Muscle layer of duodenum (tissue), 2 donors: ENCODE results near the gene MGME1.

ENCODE experiments used
- H3K27ac ChIP-seq: one replicate; pipeline ENCODE4 v1.7.0; 2013; ENCODE audit warnings: mild to moderate bottlenecking, low read length
- H3K27me3 ChIP-seq: one replicate; pipeline ENCODE4 v1.7.0; 2013; ENCODE audit warnings: low read depth, mild to moderate bottlenecking, control low read depth, low read length
- H3K36me3 ChIP-seq, 2 donors: one replicate each; pipeline ENCODE4 v1.7.0; 2013; ENCODE audit warnings: low read length in 2 of 2, control low read depth in 1 of 2, mild to moderate bottlenecking in 1 of 2; ENCODE audit not compliant: insufficient read depth in 2 of 2, control insufficient read depth in 1 of 2
- H3K4me1 ChIP-seq, 2 donors: one replicate each; pipeline ENCODE4 v1.7.0; 2013; ENCODE audit warnings: low read length in 2 of 2, mild to moderate bottlenecking in 2 of 2, control low read depth in 1 of 2, moderate library complexity in 1 of 2; ENCODE audit not compliant: insufficient read depth in 2 of 2, control insufficient read depth in 1 of 2
- H3K4me3 ChIP-seq, 2 donors: one replicate each; pipeline ENCODE4 v1.7.0; 2013; ENCODE audit warnings: low read length in 2 of 2, low read depth in 1 of 2, mild to moderate bottlenecking in 1 of 2
- H3K9me3 ChIP-seq, 2 donors: one replicate each; pipeline ENCODE4 v1.7.0; 2013; ENCODE audit warnings: low read length in 2 of 2, control low read depth in 1 of 2, mild to moderate bottlenecking in 1 of 2; ENCODE audit not compliant: control insufficient read depth in 1 of 2
- donor health status: healthy.

Gene MGME1

DNA sequence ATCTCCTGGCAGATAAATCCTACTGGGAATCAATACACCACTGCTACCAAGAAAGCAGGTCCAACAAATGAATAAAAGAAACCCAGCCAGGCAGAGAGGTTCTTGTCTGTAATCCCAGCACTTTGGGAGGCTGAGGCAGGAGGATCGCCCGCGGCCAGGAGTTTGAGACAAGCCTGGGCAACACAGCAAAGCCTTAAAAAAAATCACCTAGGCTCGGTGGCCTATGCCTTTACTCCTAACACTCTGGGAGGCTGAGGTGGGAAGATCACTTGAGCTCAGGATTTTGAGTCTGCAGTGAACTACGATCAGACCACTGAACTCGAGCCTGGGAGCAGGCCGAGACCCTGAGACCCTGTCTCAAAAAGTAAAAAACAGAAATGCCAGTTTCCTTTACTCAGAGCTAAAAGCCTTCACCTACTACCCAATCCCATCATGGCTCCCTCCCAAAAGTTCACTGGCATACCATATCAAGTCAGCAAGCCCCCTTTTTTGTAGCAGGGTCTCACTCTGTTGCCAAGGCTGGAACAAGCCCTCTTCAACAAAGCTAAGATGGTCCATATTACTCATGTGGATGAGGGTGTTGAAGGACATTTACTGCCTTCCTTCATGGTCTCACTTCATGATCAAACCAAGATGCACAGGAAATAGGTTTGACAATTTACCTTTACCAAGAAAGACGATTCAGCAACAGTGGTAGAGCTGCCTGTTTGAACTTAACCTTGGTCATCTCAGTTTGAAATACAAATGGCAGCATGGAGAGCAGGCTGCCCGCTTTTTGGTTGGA lies 5.5 kb upstream of the MGME1 start:
- H3K27ac ChIP-seq, result peak overlapping the region; percentile 53
- peaks cover 41 to 43% of the 10 kb centered on the region in 2 donors for H3K4me1 ChIP-seq
- H3K36me3 ChIP-seq, result peaks cover 0 to 5% of the 10 kb centered on the region in 2 donors

GRCh38 chr20:17964073-17964472 lies 4.7 kb upstream of the MGME1 start:
- Histone ChIP-seq H3K4me1 (peaks cover 33 to 35% of the 10 kb centered on the region in 2 donors), H3K9me3 (no peaks in the 10 kb centered on the region), H3K27ac (peak overlapping the region; percentile 19), H3K36me3 (peaks cover 0 to 8% of the 10 kb centered on the region in 2 donors), H3K27me3 (no peaks in the 10 kb centered on the region), H3K4me3 (no peak overlapping the region)

More for the DNA sequence above, 5.5 kb upstream of the MGME1 start:
- Histone ChIP-seq H3K4me3 (no peak overlapping the region), H3K9me3 (no peaks in the 10 kb centered on the region), H3K27me3 (no peaks in the 10 kb centered on the region)

- Histone ChIP-seq H3K9me3 (no peaks in the 10 kb centered on the region), H3K4me3 (no peak overlapping the region), H3K27ac (peak overlapping the region; percentile 95), H3K4me1 (peaks cover 29 to 31% of the 10 kb centered on the region in 2 donors), H3K36me3 (peaks cover 0 to 8% of the 10 kb centered on the region in 2 donors), H3K27me3 (no peaks in the 10 kb centered on the region)
Measured at GRCh38 chr20:17964632-17965031, 4.2 kb upstream of the MGME1 start.

GRCh38 chr20:17965042-17965697 lies 3.6 kb upstream of the MGME1 start:
- peak overlapping the region; percentile 84 to 95 for H3K4me3 ChIP-seq
- peaks cover 27 to 34% of the 10 kb centered on the region in 2 donors for H3K4me1 ChIP-seq

DNA sequence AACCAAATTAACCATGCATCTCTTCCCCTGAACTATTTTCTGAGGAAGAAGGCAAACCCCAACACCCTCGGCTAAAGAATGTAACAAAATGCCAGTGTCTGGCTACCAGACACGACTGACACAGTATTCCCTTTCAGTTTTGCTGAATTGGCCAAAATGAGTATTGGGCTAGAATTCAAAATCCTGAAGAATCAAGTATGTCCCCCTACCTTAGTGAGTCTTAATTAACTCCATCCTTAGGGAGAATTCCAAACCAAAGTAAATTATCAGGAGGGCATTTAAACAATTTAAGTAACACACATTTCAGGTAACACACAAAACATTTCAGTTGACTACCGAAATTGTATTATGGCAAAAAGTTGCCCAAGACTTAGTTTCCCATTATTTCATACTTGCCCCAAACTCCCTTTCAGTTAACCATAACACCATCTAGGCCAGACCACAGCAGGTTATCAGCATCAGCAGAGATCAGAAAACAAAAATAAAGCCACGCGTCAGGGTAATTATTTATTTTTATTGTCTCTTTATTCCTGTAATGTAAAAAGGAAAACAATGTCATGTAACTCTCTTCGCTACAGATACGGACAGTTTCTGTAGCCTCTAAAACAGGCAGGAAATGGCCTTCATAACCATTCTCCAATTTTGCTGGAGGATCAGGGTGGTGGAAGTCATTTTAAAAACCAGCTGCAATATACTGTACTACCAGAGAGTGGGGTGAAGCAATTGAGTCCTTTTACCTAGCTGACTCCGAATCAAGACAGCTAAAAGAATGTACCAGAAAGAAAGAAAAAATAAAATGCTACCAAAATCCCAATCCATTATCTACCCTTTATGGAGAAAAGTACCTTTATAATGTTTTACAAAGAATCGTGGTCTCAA lies 2.1 kb upstream of the MGME1 start:
- Histone ChIP-seq H3K4me1 (peaks cover 29 to 39% of the 10 kb centered on the region in 2 donors), H3K9me3 (no peaks in the 10 kb centered on the region), H3K27me3 (no peaks in the 10 kb centered on the region), H3K27ac (peak overlapping the region; percentile 95), H3K4me3 (peak overlapping the region; percentile 84 to 95), H3K36me3 (peaks cover 0 to 8% of the 10 kb centered on the region in 2 donors)

More at GRCh38 chr20:17965042-17965697, 3.6 kb upstream of the MGME1 start:
- peaks cover 0 to 8% of the 10 kb centered on the region in 2 donors for H3K36me3 ChIP-seq
- H3K9me3 ChIP-seq, result no peaks in the 10 kb centered on the region
- H3K27ac ChIP-seq, result peak overlapping the region; percentile 95
- H3K27me3 ChIP-seq, result no peaks in the 10 kb centered on the region

GRCh38 chr20:17967521-17968365 lies 1.1 kb upstream of the MGME1 start:
- H3K27me3 ChIP-seq, result no peaks in the 10 kb centered on the region
- no peaks in the 10 kb centered on the region for H3K9me3 ChIP-seq
- H3K4me3 ChIP-seq, result peak overlapping the region; percentile 84 to 95
- peaks cover 0 to 8% of the 10 kb centered on the region in 2 donors for H3K36me3 ChIP-seq
- H3K4me1 ChIP-seq, result peaks cover 25 to 42% of the 10 kb centered on the region in 2 donors
- peak overlapping the region; percentile 95 for H3K27ac ChIP-seq

DNA sequence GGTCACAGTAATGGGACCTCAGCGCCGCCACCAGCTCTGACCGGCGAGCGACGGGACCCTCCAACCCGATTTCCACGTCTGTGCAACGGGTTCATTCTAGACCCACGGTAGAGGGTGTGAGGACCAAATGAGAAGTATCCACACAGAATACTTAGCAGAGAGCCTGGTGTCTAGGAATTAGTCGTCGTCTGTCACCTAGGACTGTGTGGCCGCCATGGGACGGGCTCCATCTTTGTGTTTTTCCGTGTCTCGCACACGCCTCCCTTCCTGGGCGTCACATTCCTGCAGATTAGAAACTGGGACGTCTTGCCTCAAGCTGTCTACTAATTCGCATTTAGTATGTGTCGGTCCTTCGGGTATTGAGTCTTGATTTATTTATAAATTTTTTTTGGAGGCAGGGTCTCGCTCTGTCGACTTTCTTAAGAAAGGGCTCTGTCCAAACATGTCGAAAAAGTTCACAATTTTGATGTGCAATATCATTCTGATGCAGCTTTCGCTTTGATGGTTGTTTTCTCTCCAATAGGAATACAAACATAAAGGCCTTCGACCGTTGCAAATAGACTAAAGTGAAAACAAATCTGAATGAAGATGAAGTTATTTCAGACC lies 563 bp downstream of the MGME1 start:
- no peaks in the 10 kb centered on the region for H3K9me3 ChIP-seq
- H3K27ac ChIP-seq, result peak overlapping the region; percentile 95
- H3K36me3 ChIP-seq, result peaks cover 0 to 8% of the 10 kb centered on the region in 2 donors
- H3K4me1 ChIP-seq, result peaks cover 17 to 49% of the 10 kb centered on the region in 2 donors
- peak overlapping the region; percentile 84 to 95 for H3K4me3 ChIP-seq
- H3K27me3 ChIP-seq, result no peaks in the 10 kb centered on the region

DNA sequence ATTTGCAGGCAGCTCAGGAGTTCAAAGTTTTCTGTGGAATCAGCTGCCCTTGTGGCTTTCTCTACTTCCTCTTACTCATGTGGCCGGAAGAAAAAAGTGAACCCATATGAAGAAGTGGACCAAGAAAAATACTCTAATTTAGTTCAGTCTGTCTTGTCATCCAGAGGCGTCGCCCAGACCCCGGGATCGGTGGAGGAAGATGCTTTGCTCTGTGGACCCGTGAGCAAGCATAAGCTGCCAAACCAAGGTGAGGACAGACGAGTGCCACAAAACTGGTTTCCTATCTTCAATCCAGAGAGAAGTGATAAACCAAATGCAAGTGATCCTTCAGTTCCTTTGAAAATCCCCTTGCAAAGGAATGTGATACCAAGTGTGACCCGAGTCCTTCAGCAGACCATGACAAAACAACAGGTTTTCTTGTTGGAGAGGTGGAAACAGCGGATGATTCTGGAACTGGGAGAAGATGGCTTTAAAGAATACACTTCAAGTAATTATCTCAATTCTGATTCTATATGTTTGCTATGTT lies 1.1 kb downstream of the MGME1 start:
- Histone ChIP-seq H3K4me3 (peak overlapping the region; percentile 84 to 95), H3K4me1 (peaks cover 17 to 49% of the 10 kb centered on the region in 2 donors), H3K9me3 (no peaks in the 10 kb centered on the region), H3K27me3 (no peaks in the 10 kb centered on the region), H3K27ac (peak overlapping the region; percentile 95), H3K36me3 (peaks cover 0 to 8% of the 10 kb centered on the region in 2 donors)

- peaks cover 17 to 40% of the 10 kb centered on the region in 2 donors for H3K4me1 ChIP-seq
- peak overlapping the region; percentile 38 to 95 for H3K4me3 ChIP-seq
- no peaks in the 10 kb centered on the region for H3K9me3 ChIP-seq
- H3K27me3 ChIP-seq, result no peaks in the 10 kb centered on the region
- peak overlapping the region; percentile 95 for H3K27ac ChIP-seq
- peaks cover 5 to 14% of the 10 kb centered on the region in 2 donors for H3K36me3 ChIP-seq
Measured at GRCh38 chr20:17971300-17972013, 2.6 kb downstream of the MGME1 start.
